Esophagus muscularis mucosa (tissue), 4 donors: ENCODE measurements around the gene PELI2.

Source experiments
- EP300 ChIP-seq: sonication (generic); formaldehyde crosslinking; IDR thresholded peaks from one replicate; pipeline ENCODE4 v1.6.1; 2017; ENCODE audit warnings: antibody characterized with exemption
- POLR2AphosphoS5 ChIP-seq, 2 donors: sonication (generic); formaldehyde crosslinking; IDR thresholded peaks; one replicate each; pipeline ENCODE4 v1.6.1; 2017; ENCODE audit warnings: antibody characterized with exemption in 2 of 2
- TF ChIP-seq, protein P1 (sequence below), 3 experiments: fragments of 200-600 bp in 2 of 3; fragments of 450-650 bp in 1 of 3; sonication (generic) in 2 of 3; IDR thresholded peaks; one replicate each; pipeline ENCODE4 v1.5.1; 2017 to 2019; ENCODE audit warnings: antibody characterized with exemption in 3 of 3, mild to moderate bottlenecking in 2 of 3, moderate library complexity in 1 of 3

DNA sequence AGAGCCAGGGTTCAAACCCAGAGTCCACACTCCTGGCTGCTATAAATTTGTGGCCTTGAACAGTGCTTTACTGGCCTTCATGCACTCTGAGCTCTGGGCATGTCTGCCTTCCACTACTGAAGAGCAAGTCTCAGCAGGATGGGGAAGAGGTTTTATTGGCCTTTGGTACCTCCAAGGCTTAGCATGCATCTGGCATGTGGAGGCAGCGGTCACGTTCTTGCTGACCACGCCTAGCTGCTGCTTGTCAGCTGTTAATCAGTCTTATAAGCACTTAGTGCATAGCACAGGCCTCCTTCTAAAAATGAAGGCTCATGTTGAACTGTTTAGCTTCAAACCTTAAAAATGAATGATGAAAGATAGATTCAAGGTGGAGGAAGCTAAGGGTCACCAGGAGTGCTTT is 177.5 kb downstream of the PELI2 start:
- TF ChIP-seq, protein P1, sequence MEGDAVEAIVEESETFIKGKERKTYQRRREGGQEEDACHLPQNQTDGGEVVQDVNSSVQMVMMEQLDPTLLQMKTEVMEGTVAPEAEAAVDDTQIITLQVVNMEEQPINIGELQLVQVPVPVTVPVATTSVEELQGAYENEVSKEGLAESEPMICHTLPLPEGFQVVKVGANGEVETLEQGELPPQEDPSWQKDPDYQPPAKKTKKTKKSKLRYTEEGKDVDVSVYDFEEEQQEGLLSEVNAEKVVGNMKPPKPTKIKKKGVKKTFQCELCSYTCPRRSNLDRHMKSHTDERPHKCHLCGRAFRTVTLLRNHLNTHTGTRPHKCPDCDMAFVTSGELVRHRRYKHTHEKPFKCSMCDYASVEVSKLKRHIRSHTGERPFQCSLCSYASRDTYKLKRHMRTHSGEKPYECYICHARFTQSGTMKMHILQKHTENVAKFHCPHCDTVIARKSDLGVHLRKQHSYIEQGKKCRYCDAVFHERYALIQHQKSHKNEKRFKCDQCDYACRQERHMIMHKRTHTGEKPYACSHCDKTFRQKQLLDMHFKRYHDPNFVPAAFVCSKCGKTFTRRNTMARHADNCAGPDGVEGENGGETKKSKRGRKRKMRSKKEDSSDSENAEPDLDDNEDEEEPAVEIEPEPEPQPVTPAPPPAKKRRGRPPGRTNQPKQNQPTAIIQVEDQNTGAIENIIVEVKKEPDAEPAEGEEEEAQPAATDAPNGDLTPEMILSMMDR (IDR thresholded peaks at IDR 0.05) = no peak
- TF ChIP-seq POLR2AphosphoS5 (IDR thresholded peaks at IDR 0.05) (no peak), EP300 (no peak)
